Kidney (tissue), 14 donors: ENCODE data around the gene NSMF. TPM values are rescaled to one million over a fixed set of nuclear protein-coding genes. Genes with fewer than 3 reads are reported as not detected.

Experiments
- DNase-seq, 5 donors: peaks; one replicate each; pipeline ENCODE4 v3.0.0-alpha.2; 2013 to 2020
- FAIRE-seq: peaks from 2 replicates; lab custom pipeline; 2012; peaks lifted over from hg19 to GRCh38; lab: Jason Lieb, UNC
- H3K27ac ChIP-seq, 2 donors: one replicate each; pipeline ENCODE4 v1.7.0; 2013; ENCODE audit warnings: low read depth in 2 of 2, low read length in 2 of 2, inconsistent platforms in 1 of 2
- H3K27me3 ChIP-seq: one replicate; pipeline ENCODE4 v1.7.1; 2013; ENCODE audit warnings: low read length, inconsistent platforms; ENCODE audit not compliant: control insufficient read depth, insufficient read depth
- H3K36me3 ChIP-seq, 3 donors: one replicate each; pipeline versions ENCODE4 v1.7.0 to v1.7.1; 2013; ENCODE audit warnings: low read length in 3 of 3, control low read depth in 1 of 3, inconsistent platforms in 1 of 3; ENCODE audit not compliant: insufficient read depth in 3 of 3, control insufficient read depth in 2 of 3
- H3K4me1 ChIP-seq, 3 donors: one replicate each; pipeline versions ENCODE4 v1.7.0 to v1.7.1; 2013; ENCODE audit warnings: low read length in 3 of 3, inconsistent platforms in 1 of 3, low read depth in 1 of 3; ENCODE audit not compliant: control insufficient read depth in 2 of 3, insufficient read depth in 2 of 3
- H3K4me3 ChIP-seq, 3 donors: one replicate each; pipeline versions ENCODE4 v1.7.0 to v1.8.1; 2013; ENCODE audit warnings: low read length in 3 of 3, control low read depth in 1 of 3, inconsistent platforms in 1 of 3
- H3K9ac ChIP-seq, 3 donors: one replicate each; pipeline versions ENCODE4 v1.7.0 to v1.7.1; 2013; ENCODE audit warnings: low read length in 3 of 3, control low read depth in 1 of 3, inconsistent platforms in 1 of 3
- H3K9me3 ChIP-seq, 3 donors: one replicate each; pipeline versions ENCODE4 v1.7.0 to v1.7.1; 2013; ENCODE audit warnings: low read length in 3 of 3, control low read depth in 1 of 3, inconsistent platforms in 1 of 3; ENCODE audit not compliant: control insufficient read depth in 2 of 3, insufficient read depth in 1 of 3
- intact Hi-C: fragments of 100-400 bp; cut with DNase I; formaldehyde crosslinking; loops from one replicate; pipeline ENCODE4 v1.11.1; 2022
- polyA plus RNA-seq: library from polyadenylated mRNA; stranded (reverse); fragments of 350-450 nt; fragmentation: Illumina TruSeq; extraction: RNeasy Lipid Tissue Mini Kit (QIAGEN cat#74804); gene quantifications from one replicate; pipeline ENCODE4 v1.2.3, GENCODE V29; 2014; ENCODE audit warnings: low read depth, low replicate concordance; ENCODE audit not compliant: insufficient read depth
- total RNA-seq: library from RNA; stranded (reverse); fragmentation: NEBNext Ultra II Directional; extraction: Animal tissue kit (Norgen Biotek cat#: 25700); gene quantifications from one replicate; pipeline ENCODE4 v1.2.1, GENCODE V29; 2021
- TF ChIP-seq, protein P1 (sequence below): IDR thresholded peaks from 3 replicates; pipeline ENCODE4 v1.5.1; 2012; ENCODE audit warnings: mild to moderate bottlenecking, moderate library complexity, borderline replicate concordance; ENCODE audit not compliant: insufficient read depth; ENCODE audit errors: extremely low read depth
- donor health status: control.
- donor health status: control.
- donor health status: control.
- donor health status: control.
- donor health status: control.
- donor health status: DM: yes; HTN: yes; CAD: no.
- donor health status: Normal renal cell carcinoma (clear cell type).

NSMF gene
- total and polyA plus RNA-seq, 2 donors from 2014 or later, result 32.7 to 49.5 TPM

DNA sequence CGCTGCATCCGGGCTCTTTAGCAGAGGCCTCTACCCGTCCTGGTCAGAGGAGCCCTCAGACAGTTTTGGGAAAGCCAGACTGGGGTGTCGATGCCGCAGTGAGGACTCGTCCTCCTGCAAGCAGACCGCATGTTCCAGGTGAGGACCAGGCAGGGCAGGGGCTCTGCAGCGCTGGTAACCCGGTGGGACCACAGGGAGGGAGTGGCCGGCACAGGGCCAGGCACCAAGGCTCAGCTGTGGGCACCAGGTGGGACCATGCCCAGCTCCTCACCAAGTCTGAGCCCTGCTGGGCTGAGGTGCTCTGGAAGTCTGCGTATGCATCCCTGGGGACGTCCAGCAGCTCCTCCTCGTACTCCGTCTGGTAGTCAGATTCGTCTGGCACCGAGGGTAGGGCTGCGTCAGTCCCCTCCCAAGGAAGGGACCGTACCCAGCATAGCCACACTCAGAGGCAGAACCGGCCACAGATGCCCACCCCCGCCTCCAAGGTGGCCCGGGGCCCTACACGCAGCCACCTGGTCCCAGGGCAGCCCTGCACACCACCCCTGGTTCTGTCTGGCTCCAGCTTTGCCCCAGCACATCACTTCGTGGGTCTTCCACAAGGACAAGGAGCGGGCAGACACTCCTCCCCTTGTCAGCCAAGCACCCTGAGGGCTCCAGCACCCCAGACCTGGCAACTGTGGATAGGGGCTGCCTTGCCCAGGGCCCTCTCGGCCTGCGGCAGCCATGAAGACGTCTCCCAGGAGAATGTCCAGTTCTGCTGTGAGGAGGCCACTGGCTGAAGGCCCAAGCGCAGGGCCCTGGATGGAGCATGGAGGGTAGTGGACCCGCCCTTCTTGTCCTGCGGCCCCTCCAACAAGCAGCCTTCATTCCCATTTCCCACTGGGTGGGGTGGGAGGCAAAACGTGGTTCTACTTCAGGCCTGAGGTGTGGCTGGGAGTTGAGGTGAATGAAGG is 1.5 kb upstream of the NSMF start:
- H3K27me3 ChIP-seq, result no peaks in the 10 kb centered on the region
- peaks cover 0 to 21% (median 6%) of the 10 kb centered on the region in 3 donors for H3K4me1 ChIP-seq
- H3K27ac ChIP-seq, result no peak overlapping the region
- H3K4me3 ChIP-seq, result no peak overlapping the region
- H3K9ac ChIP-seq, result no peak overlapping the region
- no peaks in the 10 kb centered on the region for H3K9me3 ChIP-seq
- H3K36me3 ChIP-seq, result no peaks in the 10 kb centered on the region
- intact Hi-C loops, result no loop called here
- TF ChIP-seq, protein P1, sequence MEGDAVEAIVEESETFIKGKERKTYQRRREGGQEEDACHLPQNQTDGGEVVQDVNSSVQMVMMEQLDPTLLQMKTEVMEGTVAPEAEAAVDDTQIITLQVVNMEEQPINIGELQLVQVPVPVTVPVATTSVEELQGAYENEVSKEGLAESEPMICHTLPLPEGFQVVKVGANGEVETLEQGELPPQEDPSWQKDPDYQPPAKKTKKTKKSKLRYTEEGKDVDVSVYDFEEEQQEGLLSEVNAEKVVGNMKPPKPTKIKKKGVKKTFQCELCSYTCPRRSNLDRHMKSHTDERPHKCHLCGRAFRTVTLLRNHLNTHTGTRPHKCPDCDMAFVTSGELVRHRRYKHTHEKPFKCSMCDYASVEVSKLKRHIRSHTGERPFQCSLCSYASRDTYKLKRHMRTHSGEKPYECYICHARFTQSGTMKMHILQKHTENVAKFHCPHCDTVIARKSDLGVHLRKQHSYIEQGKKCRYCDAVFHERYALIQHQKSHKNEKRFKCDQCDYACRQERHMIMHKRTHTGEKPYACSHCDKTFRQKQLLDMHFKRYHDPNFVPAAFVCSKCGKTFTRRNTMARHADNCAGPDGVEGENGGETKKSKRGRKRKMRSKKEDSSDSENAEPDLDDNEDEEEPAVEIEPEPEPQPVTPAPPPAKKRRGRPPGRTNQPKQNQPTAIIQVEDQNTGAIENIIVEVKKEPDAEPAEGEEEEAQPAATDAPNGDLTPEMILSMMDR, result no peak
- FAIRE-seq, result no peak
- DNase-seq, result peak in 2 of 5 donors; percentile 58 to 75

DNA sequence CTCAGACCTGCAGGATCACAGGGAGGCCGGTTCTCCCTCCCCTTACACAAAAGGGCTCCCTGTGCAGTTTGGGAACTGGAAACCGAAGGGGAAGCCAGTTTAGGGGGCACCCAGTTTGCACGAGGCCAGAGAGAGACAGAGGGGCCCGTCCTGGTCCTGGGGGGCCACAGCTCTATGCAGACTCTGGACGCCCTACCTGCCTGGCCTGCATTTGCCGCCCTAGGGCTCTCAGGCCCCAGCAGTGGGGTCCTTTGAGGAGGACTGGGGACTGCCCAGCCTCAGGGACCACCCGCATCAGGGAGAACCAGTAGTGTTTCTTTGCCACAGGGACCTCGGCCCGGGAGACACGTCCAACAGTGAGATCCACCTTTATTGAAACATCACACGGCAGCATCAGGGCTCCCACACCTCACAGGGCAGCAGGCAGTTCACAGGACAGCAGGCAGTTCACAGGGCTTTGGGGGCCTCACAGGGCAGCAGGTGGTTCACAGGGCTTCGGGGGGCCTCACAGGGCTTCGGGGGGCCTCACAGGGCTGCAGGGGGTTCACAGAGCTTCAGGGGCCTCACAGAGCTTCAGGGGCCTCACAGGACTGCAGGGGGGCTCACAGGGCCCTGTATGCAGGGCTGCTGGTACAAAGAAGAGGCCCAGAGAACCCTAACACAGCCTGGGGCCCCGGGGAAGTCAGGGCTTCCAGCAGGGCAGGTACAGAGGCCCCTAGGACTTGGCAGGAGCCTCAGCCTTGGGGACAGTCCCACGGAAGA is 648 bp upstream of the NSMF start:
- FAIRE-seq, result no peak

DNA sequence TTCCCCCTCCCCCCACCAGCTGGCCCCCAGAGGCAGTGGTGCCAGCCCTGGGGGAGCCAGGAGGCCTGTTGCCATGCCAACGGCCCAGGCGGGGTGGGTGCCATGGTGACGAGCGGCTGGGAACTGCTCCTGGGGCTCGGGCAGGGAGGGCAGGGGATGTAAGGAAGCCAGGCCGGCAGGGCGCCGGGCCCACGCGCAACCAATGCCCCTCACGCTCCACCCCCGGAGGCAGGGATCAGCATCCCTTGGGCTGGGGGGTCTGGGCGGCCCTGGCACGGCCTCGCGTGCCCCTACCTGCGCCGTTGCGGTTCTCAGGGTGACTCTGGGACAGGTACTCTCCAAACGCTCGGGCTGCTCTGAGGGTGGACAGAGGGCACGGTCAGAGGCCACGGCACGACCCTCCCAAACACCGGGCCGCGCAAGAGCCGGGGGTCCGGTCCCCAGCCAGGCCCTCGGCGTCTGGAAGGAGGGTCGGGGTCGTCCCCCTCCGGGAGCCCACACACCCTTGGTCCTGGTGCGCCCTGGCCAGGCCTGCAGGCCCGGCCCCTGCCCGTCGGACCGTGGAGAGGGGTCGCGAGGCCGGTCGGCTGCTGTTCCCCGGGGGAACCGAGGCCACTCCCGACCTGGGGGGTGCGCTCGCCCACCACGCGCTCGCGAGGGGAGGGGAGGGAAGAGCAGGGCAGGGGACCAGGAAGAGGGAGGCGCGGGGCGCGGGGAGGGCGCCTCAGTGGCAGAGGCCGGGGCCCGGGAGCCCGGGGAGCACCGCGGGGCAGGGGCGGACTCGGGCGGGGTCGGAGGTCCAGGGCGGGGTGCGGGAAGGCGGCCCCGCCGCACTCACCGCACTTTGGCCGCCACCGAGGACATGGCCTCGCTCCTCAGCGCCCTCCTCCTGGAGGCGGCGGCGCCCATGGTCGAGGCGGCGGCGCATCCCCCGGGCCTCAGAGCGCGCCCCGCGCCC is 661 bp downstream of the NSMF start:
- FAIRE-seq (no peak), DNase-seq (peak; percentile 18 to 86 (median 55))
- Histone ChIP-seq H3K27me3 (no peaks in the 10 kb centered on the region), H3K9ac (peak overlapping the region in 1 of 3 donors; percentile 34), H3K4me1 (peaks cover 0 to 28% (median 7%) of the 10 kb centered on the region in 3 donors), H3K9me3 (no peaks in the 10 kb centered on the region), H3K36me3 (no peaks in the 10 kb centered on the region), H3K4me3 (peak overlapping the region in 2 of 3 donors; percentile 29 to 55), H3K27ac (peak overlapping the region; percentile 17 to 43)
- TF ChIP-seq, protein P1, result no peak
- intact Hi-C loops, result no loop called here

More for the DNA sequence above, 648 bp upstream of the NSMF start:
- TF ChIP-seq, protein P1, result no peak
- Histone ChIP-seq H3K36me3 (no peaks in the 10 kb centered on the region), H3K4me3 (peak overlapping the region; percentile 13 to 53 (median 31)), H3K9ac (peak overlapping the region in 2 of 3 donors; percentile 36 to 54), H3K4me1 (peaks cover 0 to 23% (median 7%) of the 10 kb centered on the region in 3 donors), H3K27ac (peak overlapping the region; percentile 7 to 54), H3K27me3 (no peaks in the 10 kb centered on the region), H3K9me3 (no peaks in the 10 kb centered on the region)
- peak in 1 of 5 donors; percentile 80 for DNase-seq
- intact Hi-C loops, result no loop called here
